ENCODE data around the gene EFCAB8. TPM values are rescaled to one million over a fixed set of nuclear protein-coding genes. Genes with fewer than 3 reads are reported as not detected.

The EFCAB8 gene
- total RNA-seq, 1 experiment from 2014 or later, result not detected

DNA sequence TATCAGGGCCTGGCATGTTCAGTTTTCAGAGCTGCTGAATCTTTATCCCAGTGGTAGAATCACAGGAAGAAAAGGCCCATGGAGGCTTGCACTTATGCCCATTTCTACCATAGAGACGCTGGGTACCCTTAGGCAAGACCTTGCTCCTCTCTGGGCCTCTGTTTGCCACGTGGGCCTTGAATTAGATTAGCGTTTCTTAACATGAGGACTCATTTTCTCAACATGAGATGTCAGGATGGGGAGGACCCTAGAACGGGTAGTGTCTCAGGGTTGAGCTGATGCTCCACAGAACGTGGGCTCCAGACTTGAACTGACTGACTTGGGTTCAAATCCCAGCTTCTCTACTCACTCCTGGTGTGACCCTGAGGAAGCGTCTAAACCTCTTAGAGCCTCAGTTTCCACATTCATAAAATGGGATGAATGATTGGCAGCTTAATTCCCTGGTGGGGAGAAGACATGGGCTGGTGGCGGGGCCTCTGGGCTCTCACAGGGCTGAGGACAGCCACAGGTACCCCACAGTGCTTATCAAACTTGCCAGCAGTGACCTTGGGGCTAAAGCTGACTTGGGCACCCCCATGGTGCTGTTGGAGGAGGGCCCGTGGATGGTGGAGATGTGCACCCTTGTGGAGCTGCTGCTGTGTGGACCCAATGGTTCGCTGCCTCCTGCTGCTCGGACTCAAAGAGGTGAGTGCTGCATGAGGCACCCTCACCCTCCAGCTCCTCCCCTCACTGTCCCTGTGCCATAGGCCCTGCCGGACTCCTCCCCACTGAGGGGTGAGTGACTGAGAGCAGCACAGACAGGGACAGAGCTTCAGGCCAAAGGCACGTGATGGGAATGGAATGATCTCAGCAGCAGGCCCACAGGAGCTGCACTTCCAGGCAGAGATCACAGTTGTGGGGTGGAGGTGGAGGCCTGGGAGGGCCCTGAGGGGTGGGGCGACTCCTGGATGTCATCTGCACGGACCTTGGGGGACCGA, 117.3 kb downstream of the EFCAB8 start:
- H3K27ac Mint-ChIP-seq (ENCODE audit: low read depth, unreplicated experiment), result no peak overlapping the region
- no peaks in the 10 kb centered on the region for H3K4me1 Mint-ChIP-seq (ENCODE audit: insufficient read depth, unreplicated experiment)
- peaks cover 7% of the 10 kb centered on the region for H3K9me3 Mint-ChIP-seq (ENCODE audit: unreplicated experiment)
- CTCF ChIA-PET, result interaction anchor here (0.6 to 2.3 kb wide), 5 partner anchors 30 to 969 kb away, joined by 3 to 8 read pairs (median 3); no protein-coding TSS in a partner anchor
- POLR2A ChIA-PET, result no interaction called here
- peaks cover 33% of the 10 kb centered on the region for H3K27me3 Mint-ChIP-seq (ENCODE audit: insufficient read depth, unreplicated experiment)
- BruUV-seq (replicated peaks), result no TSS peak
- no peaks in the 10 kb centered on the region for H3K36me3 Mint-ChIP-seq (ENCODE audit: insufficient read depth, unreplicated experiment)
- H3K4me3 Mint-ChIP-seq (ENCODE audit: unreplicated experiment), result no peak overlapping the region
- no peak for DNase-seq (ENCODE audit: unreplicated experiment)
- intact Hi-C loops (cut with micrococcal nuclease), result no loop called here
- TF ChIP-seq, protein P1, sequence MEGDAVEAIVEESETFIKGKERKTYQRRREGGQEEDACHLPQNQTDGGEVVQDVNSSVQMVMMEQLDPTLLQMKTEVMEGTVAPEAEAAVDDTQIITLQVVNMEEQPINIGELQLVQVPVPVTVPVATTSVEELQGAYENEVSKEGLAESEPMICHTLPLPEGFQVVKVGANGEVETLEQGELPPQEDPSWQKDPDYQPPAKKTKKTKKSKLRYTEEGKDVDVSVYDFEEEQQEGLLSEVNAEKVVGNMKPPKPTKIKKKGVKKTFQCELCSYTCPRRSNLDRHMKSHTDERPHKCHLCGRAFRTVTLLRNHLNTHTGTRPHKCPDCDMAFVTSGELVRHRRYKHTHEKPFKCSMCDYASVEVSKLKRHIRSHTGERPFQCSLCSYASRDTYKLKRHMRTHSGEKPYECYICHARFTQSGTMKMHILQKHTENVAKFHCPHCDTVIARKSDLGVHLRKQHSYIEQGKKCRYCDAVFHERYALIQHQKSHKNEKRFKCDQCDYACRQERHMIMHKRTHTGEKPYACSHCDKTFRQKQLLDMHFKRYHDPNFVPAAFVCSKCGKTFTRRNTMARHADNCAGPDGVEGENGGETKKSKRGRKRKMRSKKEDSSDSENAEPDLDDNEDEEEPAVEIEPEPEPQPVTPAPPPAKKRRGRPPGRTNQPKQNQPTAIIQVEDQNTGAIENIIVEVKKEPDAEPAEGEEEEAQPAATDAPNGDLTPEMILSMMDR (IDR thresholded peaks at IDR 0.05; ENCODE audit: unreplicated experiment), result no peak

GRCh38 chr20:32976746-32977145, 118.0 kb downstream of the EFCAB8 start:
- CTCF ChIA-PET, result interaction anchor here (0.6 to 2.3 kb wide), 5 partner anchors 31 to 994 kb away, joined by 3 to 8 read pairs (median 3); no protein-coding TSS in a partner anchor
- H3K4me1 Mint-ChIP-seq (ENCODE audit: insufficient read depth, unreplicated experiment), result no peaks in the 10 kb centered on the region
- TF ChIP-seq, protein P1 (IDR thresholded peaks at IDR 0.05; ENCODE audit: unreplicated experiment), result no peak
- peaks cover 41% of the 10 kb centered on the region for H3K27me3 Mint-ChIP-seq (ENCODE audit: insufficient read depth, unreplicated experiment)
- no TSS peak for BruUV-seq (replicated peaks)
- H3K4me3 Mint-ChIP-seq (ENCODE audit: unreplicated experiment), result no peak overlapping the region
- intact Hi-C loops (cut with micrococcal nuclease), result no loop called here
- POLR2A ChIA-PET, result no interaction called here
- H3K36me3 Mint-ChIP-seq (ENCODE audit: insufficient read depth, unreplicated experiment), result no peaks in the 10 kb centered on the region
- H3K27ac Mint-ChIP-seq (ENCODE audit: low read depth, unreplicated experiment), result no peak overlapping the region
- H3K9me3 Mint-ChIP-seq (ENCODE audit: unreplicated experiment), result peaks cover 7% of the 10 kb centered on the region
- no peak for DNase-seq (ENCODE audit: unreplicated experiment)

- no peak for DNase-seq (ENCODE audit: unreplicated experiment)
- ChIA-PET POLR2A (no interaction called here), CTCF (interaction anchor here (0.6 to 2.3 kb wide), 5 partner anchors 16 to 995 kb away, joined by 3 to 8 read pairs (median 3); no protein-coding TSS in a partner anchor)
- BruUV-seq (replicated peaks), result no TSS peak
- TF ChIP-seq, protein P1 (IDR thresholded peaks at IDR 0.05; ENCODE audit: unreplicated experiment), result no peak
- Mint-ChIP-seq H3K27me3 (ENCODE audit: insufficient read depth, unreplicated experiment) (peaks cover 42% of the 10 kb centered on the region), H3K4me1 (ENCODE audit: insufficient read depth, unreplicated experiment) (no peaks in the 10 kb centered on the region), H3K36me3 (ENCODE audit: insufficient read depth, unreplicated experiment) (no peaks in the 10 kb centered on the region), H3K4me3 (ENCODE audit: unreplicated experiment) (no peak overlapping the region), H3K9me3 (ENCODE audit: unreplicated experiment) (peaks cover 7% of the 10 kb centered on the region), H3K27ac (ENCODE audit: low read depth, unreplicated experiment) (no peak overlapping the region)
- intact Hi-C loops (cut with micrococcal nuclease), result no loop called here
Observed at GRCh38 chr20:32977281-32978008, 118.7 kb downstream of the EFCAB8 start.

DNA sequence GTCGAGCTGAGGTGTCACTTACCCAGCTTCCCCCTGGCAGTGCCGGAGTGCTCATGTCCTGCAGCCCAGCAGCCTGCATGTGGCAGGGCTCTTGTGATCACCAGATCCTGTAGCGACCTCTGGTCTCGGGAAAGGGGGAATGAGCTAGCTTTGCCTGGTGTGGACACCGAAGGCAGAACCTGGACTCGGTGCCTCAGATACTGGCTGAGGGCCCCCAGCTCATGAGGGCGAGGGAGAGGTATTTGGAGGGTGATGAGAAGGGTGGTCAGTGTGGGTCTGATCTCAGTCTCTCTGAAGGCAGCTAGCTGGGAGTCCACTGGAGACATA, 119.2 kb downstream of the EFCAB8 start:
- DNase-seq (ENCODE audit: unreplicated experiment), result no peak
- Mint-ChIP-seq H3K27me3 (ENCODE audit: insufficient read depth, unreplicated experiment) (peaks cover 42% of the 10 kb centered on the region), H3K4me3 (ENCODE audit: unreplicated experiment) (no peak overlapping the region), H3K36me3 (ENCODE audit: insufficient read depth, unreplicated experiment) (no peaks in the 10 kb centered on the region), H3K4me1 (ENCODE audit: insufficient read depth, unreplicated experiment) (no peaks in the 10 kb centered on the region), H3K9me3 (ENCODE audit: unreplicated experiment) (peaks cover 7% of the 10 kb centered on the region), H3K27ac (ENCODE audit: low read depth, unreplicated experiment) (no peak overlapping the region)
- TF ChIP-seq, protein P1 (IDR thresholded peaks at IDR 0.05; ENCODE audit: unreplicated experiment), result no peak
- POLR2A ChIA-PET, result no interaction called here
- no TSS peak for BruUV-seq (replicated peaks)
- CTCF ChIA-PET, result interaction anchor here (1.3 to 2.3 kb wide), 2 partner anchors 16 to 32 kb away, joined by 4 to 8 read pairs; no protein-coding TSS in a partner anchor
- intact Hi-C loops (cut with micrococcal nuclease), result no loop called here
